ENCODE measurements around the gene PIK3CD.

Gene PIK3CD

GRCh38 chr1:9724706-9725476 lies 73.4 kb downstream of the PIK3CD start:
- peak; percentile 88 for DNase-seq (ENCODE audit: insufficient read length)
- FAIRE-seq: peak; percentile 87
- TF ChIP-seq POLR2A (IDR thresholded peaks at IDR 0.05; ENCODE audit: low read depth, low read length) (0 out of 2 replicates have a peak, but pooled peaks have one; percentile 13), TAF1 (IDR thresholded peaks at IDR 0.05; ENCODE audit: borderline replicate concordance, low read depth, low read length) (no peak)

GRCh38 chr1:9726406-9726805 lies 74.9 kb downstream of the PIK3CD start:
- no peak for FAIRE-seq
- TF ChIP-seq POLR2AphosphoS5 (IDR thresholded peaks at IDR 0.05; ENCODE audit: low read depth, low read length) (no peak), POLR2A (IDR thresholded peaks at IDR 0.05; ENCODE audit: low read depth, low read length) (no peak), TAF1 (IDR thresholded peaks at IDR 0.05; ENCODE audit: borderline replicate concordance, low read depth, low read length) (no peak)
- no peak for DNase-seq (ENCODE audit: insufficient read length)

DNA sequence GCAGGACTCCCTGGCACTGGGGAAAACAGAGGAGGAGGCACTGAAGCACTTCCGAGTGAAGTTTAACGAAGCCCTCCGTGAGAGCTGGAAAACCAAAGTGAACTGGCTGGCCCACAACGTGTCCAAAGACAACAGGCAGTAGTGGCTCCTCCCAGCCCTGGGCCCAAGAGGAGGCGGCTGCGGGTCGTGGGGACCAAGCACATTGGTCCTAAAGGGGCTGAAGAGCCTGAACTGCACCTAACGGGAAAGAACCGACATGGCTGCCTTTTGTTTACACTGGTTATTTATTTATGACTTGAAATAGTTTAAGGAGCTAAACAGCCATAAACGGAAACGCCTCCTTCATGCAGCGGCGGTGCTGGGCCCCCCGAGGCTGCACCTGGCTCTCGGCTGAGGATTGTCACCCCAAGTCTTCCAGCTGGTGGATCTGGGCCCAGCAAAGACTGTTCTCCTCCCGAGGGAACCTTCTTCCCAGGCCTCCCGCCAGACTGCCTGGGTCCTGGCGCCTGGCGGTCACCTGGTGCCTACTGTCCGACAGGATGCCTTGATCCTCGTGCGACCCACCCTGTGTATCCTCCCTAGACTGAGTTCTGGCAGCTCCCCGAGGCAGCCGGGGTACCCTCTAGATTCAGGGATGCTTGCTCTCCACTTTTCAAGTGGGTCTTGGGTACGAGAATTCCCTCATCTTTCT lies 75.5 kb downstream of the PIK3CD start:
- no peak for TF ChIP-seq POLR2AphosphoS5 (IDR thresholded peaks at IDR 0.05; ENCODE audit: low read depth, low read length)
- TF ChIP-seq TAF1 (IDR thresholded peaks at IDR 0.05; ENCODE audit: borderline replicate concordance, low read depth, low read length): no peak
- TF ChIP-seq POLR2A (IDR thresholded peaks at IDR 0.05; ENCODE audit: low read depth, low read length): no peak
- no peak for FAIRE-seq
- no peak for DNase-seq (ENCODE audit: insufficient read length)

- no peak for FAIRE-seq
- TF ChIP-seq TAF1 (IDR thresholded peaks at IDR 0.05; ENCODE audit: borderline replicate concordance, low read depth, low read length) (no peak), POLR2A (IDR thresholded peaks at IDR 0.05; ENCODE audit: low read depth, low read length) (no peak), POLR2AphosphoS5 (IDR thresholded peaks at IDR 0.05; ENCODE audit: low read depth, low read length) (no peak)
Observed at GRCh38 chr1:9728451-9729295, 77.1 kb downstream of the PIK3CD start.

GRCh38 chr1:9729523-9729922 lies 78.0 kb downstream of the PIK3CD start:
- FAIRE-seq (no peak), DNase-seq (ENCODE audit: insufficient read length) (no peak)
- no peak for TF ChIP-seq POLR2A (IDR thresholded peaks at IDR 0.05; ENCODE audit: low read depth, low read length)
- no peak for TF ChIP-seq TAF1 (IDR thresholded peaks at IDR 0.05; ENCODE audit: borderline replicate concordance, low read depth, low read length)

More at GRCh38 chr1:9728451-9729295, 77.1 kb downstream of the PIK3CD start:
- no peak for DNase-seq (ENCODE audit: insufficient read length)

- no peak for FAIRE-seq
- DNase-seq (ENCODE audit: insufficient read length): no peak
- TF ChIP-seq POLR2AphosphoS5 (IDR thresholded peaks at IDR 0.05; ENCODE audit: low read depth, low read length): peak; percentile 86
- no peak for TF ChIP-seq POLR2A (IDR thresholded peaks at IDR 0.05; ENCODE audit: low read depth, low read length)
- TF ChIP-seq TAF1 (IDR thresholded peaks at IDR 0.05; ENCODE audit: borderline replicate concordance, low read depth, low read length): no peak
Observed at GRCh38 chr1:9730096-9730901, 78.8 kb downstream of the PIK3CD start.

DNA sequence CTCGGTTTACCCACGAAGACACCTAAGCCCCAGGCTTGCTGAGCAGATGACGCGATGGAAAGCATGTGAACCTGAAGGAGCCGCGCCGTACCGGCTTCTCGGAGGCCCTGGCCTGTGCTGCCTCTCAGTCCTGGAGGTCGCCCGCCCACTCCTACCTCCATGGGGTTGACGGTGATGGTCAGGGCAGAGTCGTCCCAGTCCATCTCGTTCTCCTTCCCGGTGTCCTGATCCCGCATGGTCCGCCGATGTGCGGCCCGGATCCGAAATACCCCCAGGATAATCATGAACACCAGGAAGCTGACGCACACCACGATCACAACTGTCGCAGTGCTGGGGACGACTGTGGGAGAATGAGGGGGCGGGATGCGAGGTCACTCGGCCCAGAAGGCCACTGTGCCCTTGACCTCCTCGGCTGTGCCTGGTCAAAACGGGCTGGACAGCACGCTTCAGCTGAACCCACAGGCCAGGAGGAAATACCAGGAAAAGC lies 79.6 kb downstream of the PIK3CD start:
- DNase-seq (ENCODE audit: insufficient read length) (no peak), FAIRE-seq (no peak)
- TF ChIP-seq TAF1 (IDR thresholded peaks at IDR 0.05; ENCODE audit: borderline replicate concordance, low read depth, low read length): no peak
- TF ChIP-seq POLR2A (IDR thresholded peaks at IDR 0.05; ENCODE audit: low read depth, low read length): no peak
- TF ChIP-seq POLR2AphosphoS5 (IDR thresholded peaks at IDR 0.05; ENCODE audit: low read depth, low read length): no peak; the same call in 1 of the 2 replicates

- FAIRE-seq (no peak), DNase-seq (ENCODE audit: insufficient read length) (no peak)
- TF ChIP-seq POLR2A (IDR thresholded peaks at IDR 0.05; ENCODE audit: low read depth, low read length) (no peak), TAF1 (IDR thresholded peaks at IDR 0.05; ENCODE audit: borderline replicate concordance, low read depth, low read length) (no peak), POLR2AphosphoS5 (IDR thresholded peaks at IDR 0.05; ENCODE audit: low read depth, low read length) (no peak; the same call in 1 of the 2 replicates)
Observed at GRCh38 chr1:9731561-9731960, 80.0 kb downstream of the PIK3CD start.

DNA sequence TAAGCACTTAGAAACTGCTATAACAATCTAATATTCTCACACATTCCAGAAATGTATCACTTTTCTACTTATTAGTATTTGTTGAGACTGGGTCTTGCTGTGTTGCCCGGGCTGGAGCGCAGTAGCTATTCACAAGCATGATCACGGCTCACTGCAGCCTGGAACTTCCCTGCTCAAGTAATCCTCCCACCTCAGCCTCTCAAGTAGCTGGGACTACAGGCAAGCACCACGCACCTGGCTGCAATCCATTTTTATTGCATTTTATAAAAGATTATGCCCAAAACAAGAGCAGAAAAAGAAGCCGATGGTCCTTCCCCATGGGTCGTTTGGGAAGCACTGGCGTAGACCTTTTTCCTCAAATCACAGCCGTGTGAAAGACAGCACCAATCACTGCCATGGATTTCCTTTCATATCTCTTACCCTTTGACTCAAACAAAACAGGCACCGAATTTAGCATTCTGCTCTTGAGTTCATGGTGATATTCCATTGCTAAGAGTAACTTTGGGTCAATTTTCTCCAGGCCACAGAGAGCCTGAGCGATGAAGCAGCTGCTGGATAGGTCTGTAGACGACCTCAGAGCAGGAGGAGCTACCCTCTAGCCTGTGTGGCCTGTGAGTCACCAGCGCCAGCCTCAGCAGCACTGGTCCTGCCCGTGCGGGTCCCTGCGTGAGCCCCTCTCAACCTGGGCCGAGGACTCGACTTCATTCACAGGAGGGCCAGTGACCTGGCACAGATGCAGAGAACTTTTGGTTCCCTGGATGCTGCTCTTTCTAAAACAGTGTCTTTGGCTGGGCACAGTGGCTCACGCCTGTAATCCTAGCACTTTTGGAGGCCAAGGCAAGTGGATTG lies 80.8 kb downstream of the PIK3CD start:
- peak; percentile 56 for FAIRE-seq
- TF ChIP-seq POLR2AphosphoS5 (IDR thresholded peaks at IDR 0.05; ENCODE audit: low read depth, low read length) (no peak), POLR2A (IDR thresholded peaks at IDR 0.05; ENCODE audit: low read depth, low read length) (no peak), TAF1 (IDR thresholded peaks at IDR 0.05; ENCODE audit: borderline replicate concordance, low read depth, low read length) (no peak)

More for the DNA sequence above, 80.8 kb downstream of the PIK3CD start:
- DNase-seq (ENCODE audit: insufficient read length): no peak

Data from GM12892 (cell line).